C4-2B (cell line): Measurements from ENCODE around the gene SH3GL1.

Experiments used
- ZFX ChIP-seq: fragments of 450-650 bp; IDR thresholded peaks from 2 replicates; pipeline ENCODE4 v1.6.1; 2017
- TF ChIP-seq, protein P1 (sequence below): fragments of 450-650 bp; conservative IDR thresholded peaks from 2 replicates; pipeline ENCODE4 v1.5.1; 2017; ENCODE audit warnings: mild to moderate bottlenecking

DNA sequence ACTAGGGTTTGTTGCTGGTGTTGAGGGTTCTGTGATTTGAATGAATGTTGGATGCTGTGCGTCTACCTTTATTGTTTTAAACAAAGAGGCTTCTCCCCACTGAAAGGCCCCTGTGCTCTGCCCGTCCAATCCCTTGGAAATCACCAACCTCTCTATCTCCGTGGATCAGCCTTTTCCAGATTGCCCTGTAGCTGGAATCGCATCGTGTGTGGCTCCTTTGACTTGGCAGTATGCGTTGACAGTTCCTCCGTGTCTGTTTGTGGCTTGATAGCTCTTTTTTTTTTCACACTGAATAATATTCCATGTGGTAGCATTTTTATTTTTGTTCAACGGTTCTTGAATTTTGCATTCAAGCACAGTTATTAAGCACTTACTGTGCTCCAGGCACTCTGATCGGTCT, 34.0 kb upstream of the SH3GL1 start:
- TF ChIP-seq, protein P1, sequence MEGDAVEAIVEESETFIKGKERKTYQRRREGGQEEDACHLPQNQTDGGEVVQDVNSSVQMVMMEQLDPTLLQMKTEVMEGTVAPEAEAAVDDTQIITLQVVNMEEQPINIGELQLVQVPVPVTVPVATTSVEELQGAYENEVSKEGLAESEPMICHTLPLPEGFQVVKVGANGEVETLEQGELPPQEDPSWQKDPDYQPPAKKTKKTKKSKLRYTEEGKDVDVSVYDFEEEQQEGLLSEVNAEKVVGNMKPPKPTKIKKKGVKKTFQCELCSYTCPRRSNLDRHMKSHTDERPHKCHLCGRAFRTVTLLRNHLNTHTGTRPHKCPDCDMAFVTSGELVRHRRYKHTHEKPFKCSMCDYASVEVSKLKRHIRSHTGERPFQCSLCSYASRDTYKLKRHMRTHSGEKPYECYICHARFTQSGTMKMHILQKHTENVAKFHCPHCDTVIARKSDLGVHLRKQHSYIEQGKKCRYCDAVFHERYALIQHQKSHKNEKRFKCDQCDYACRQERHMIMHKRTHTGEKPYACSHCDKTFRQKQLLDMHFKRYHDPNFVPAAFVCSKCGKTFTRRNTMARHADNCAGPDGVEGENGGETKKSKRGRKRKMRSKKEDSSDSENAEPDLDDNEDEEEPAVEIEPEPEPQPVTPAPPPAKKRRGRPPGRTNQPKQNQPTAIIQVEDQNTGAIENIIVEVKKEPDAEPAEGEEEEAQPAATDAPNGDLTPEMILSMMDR, result no peak
- TF ChIP-seq ZFX, result no peak
